ENCODE data around the gene FBXO10.
"Not testable (repeated sequence)": the region's sequence is repeated elsewhere in the genome, so short reads cannot be mapped to it uniquely, and the experiment has no call there.

FBXO10 gene

DNA sequence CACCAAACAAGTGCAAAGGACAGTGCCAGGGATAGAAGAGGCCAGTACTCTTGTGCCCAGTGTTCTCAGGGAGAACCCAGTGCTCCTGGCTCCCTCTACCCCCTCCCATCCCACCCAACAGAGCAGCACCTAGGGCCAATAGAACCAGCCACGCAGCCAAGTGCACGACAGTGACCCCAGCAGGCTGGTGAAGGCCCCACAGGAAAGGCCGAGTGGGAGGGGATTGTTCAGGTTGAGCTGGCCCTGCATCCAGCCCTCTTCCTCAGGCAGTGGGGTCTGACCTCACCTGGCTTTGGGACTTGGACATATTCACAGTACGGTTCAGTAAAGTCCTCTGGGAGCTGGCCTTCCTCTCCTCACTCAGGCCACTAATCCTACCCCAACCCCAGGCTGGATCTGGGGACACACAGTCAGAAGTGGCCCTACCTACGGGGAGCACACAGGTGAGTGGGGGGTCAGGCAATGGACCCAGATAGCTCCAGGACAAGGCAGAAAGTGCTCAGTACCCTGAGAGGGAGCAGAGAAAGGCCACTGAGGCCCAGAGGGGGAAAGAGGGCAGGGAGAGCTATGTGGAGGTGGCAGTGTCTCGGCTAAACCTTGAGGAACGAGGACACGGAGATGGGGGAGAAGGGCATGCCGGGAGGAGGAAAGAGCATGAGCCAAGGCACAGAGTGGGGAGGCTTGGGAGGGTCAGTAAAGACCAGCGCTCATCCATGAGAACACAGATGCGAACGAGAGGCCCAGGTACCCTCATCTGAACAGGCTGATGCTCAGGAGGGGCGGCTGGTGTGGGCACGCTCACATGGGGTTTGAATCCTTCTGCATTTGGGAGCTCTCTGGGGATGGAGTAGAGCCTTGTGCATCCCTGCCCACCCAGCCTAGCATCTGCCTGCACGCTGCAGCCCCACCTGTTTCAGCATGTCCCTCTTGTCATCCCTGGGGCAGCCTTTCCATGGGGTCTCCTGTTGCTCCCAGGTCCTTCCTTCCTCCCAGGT lies 64.9 kb downstream of the FBXO10 start:
- DNase-seq (ENCODE audit: low spot score): no peak

DNA sequence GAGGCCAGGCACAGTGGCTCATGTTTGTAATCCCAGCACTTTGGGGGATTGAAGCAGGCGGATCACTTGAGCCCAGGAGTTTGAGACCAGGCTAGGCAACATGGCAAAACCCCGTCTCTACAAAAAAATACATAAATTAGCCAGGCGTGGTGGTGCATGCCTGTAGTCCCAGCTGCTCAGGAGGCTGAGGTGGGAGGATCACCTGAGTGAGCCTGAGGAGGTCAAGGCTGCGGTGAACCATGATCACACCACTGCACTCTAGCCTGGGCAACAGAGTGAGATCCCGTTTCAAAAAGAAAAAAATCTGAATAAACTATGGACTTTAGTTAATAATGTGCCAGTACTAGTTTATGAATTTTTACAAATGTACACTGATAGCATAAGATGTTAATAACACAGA lies 66.1 kb downstream of the FBXO10 start:
- DNase-seq (ENCODE audit: low spot score): not testable (repeated sequence)

DNA sequence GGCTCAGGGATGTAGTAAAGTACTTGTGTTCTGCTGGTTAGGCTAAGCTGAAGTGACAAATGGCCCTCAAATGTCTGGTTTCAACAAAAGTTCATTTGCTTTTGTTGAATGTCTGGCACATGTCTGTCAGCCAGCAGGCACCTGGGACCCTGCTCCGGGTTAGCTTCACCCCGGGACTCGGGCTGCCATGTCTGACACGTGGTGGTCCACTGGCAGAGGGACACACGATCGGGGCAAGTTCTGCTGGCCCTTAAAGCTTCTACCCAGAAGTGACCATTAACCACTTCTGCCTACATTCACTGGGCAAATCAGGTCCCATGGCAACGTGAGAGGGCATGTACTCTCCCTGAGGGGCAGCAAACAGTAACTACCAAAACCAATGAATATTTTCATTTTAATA lies 66.6 kb downstream of the FBXO10 start:
- DNase-seq (ENCODE audit: low spot score): no peak

DNA sequence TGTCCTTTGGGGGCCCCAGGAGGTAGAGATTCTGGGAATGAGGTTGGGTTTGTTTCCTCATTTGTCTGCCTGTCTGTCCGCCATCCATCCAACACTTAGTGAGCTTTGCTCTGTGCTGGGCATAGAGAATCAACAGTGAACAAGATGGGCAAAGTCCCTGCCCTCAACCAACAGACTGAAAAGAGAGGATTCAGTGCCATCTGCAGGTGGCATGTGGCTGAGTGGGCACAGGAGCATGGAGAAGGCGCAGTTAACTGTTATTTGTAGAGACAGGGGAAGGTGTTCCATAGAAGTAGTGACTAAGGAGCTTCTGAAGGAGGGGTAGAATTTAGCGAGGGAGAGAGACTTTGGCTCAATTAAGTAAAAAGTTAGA lies 67.4 kb downstream of the FBXO10 start:
- DNase-seq (ENCODE audit: low spot score): no peak

DNA sequence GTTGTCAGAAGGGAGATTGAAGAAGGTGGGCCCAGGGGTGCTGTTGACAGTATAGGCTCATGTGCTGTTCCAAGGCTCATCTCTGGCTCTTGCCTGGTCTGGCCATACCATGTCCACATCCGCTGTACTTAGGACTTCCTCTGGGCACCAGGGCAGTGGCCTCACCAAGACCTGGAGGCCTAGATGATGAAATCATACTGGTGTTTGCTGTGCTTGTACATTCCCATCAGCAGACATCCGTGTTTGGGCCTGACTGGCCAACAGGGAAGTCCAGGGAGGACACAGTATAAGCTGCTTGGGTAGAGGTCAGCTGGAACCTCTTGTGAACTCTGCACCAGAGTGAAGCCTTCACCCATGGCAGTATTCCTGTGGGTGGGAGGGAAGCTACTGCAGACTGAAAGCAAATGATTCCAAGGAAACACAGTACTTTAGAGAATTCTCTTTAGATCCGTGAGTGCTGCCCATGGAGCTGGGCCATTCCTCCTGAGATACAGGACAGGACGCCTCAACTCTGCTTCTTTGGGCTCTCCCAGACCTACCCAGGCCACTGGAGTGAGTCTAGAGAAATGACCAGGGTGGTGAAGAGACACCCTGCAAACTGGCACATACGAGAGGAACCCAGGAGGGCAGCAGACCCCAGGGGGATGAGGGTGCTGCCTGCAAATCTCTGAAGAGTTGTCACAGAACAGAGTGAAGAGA lies 67.9 kb downstream of the FBXO10 start:
- no peak for DNase-seq (ENCODE audit: low spot score)

DNA sequence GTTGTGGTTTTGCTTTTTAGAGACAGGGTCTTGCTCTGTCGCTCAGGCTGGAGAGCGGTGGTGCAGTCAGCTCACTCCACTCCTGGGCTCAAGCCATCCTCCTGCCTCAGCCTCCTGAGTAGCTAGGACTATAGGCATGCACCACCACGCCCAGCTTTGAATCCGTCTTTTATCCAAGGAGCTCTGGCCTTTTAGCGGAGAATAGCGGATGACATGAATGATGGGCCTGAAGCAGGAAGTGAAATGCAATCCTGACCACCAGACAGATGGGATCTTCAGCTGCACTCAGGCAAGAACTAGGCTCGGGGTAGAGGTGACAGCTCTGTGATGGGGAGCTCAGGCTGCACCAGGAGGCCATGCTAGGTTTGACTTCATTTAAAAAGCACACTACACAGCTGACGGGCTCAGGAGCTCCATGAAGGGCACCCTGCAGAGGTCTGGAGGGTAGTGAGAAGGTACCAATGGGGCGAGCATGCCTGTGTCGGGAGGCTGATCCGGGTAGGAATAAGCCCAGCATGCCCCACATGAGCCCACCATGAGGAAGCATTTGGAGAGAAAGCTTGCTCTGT lies 68.5 kb downstream of the FBXO10 start:
- DNase-seq (ENCODE audit: low spot score): no peak

DNA sequence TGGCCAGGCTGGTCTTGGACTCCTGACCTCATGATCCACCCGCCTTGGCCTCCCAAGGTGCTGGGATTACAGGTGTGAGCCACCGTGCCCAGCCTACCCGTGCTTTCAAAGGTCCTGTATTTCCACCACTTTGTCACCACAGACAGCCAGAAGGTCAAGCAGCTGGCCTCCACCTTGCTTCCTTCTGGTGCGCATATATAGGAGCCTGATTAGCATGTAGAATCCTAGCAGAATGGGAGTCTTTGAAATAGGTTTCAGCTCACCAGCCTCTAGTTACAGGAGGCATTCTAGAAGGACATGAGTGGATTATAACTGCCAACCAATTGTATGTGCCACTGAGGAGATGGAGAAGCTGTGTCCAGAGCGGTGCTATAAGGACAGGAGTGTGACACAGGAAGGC lies 71.6 kb downstream of the FBXO10 start:
- DNase-seq (ENCODE audit: low spot score): no peak

- DNase-seq (ENCODE audit: low spot score): no peak
Measured at GRCh38 chr9:37503736-37504135, 72.4 kb downstream of the FBXO10 start.

GRCh38 chr9:37501957-37502596 lies 74.1 kb downstream of the FBXO10 start:
- DNase-seq (ENCODE audit: low spot score): no peak

GRCh38 chr9:37499297-37499696 lies 76.9 kb downstream of the FBXO10 start:
- DNase-seq (ENCODE audit: low spot score): no peak

DNA sequence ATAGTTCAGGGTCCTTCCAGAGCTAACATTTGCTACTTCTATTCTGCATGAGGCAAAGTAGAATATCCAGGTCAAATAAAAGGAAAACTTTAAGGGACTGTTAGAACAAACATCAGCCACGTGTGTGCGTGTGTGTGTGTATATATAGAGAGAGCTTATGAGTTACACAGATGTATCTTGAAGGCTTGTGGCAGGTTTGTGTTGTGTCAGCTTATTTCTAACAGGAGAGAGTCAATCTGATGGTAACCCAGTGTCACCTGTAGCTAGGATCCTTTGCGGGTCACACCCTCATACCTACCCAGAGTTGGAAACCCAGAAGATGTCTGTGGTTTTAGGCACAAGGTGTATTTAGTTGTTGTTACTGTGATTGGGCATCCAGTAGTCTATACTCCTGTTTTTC lies 77.7 kb downstream of the FBXO10 start:
- no peak for DNase-seq (ENCODE audit: low spot score)

DNA sequence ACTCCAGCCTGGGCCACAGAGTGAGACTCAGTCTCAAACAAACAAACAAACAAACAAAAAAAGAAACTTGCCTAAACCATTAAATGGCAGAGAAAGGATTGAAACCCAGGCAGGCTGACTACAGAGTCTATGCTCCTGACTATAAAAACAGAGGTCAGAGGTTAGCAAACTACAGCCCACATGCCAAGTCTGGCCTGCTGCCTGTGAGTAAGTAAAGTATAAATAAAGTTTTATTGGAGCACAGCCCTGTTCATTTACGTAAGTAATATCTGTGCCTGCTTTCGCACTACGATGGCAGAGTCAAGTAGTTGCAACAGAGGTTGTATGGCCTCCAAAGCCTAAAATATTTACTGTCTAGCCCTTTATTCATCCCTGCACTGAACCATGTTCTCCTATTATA lies 78.9 kb downstream of the FBXO10 start:
- DNase-seq (ENCODE audit: low spot score): no peak

GRCh38 chr9:37496020-37496419 lies 80.2 kb downstream of the FBXO10 start:
- DNase-seq (ENCODE audit: low spot score): no peak

DNA sequence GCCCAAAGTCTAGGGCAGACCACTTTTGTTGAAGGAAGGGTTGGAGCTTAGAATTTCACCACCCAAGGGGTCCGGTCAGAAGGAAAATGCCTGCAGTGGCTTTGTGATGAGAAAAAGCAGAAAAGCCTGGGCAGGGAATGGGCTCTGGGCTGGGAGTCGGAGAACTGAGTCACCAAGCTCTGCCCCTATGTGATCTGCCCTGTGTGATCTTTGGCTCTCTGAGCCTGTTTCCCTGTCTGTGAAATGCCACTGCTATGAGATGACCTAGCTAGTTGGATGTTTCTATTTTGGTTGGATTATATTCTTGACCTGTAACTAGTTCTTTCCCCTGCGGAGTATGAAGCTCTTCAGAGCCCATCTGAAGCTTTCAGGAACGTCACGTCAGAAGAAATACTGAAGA lies 80.6 kb downstream of the FBXO10 start:
- no peak for DNase-seq (ENCODE audit: low spot score)

DNA sequence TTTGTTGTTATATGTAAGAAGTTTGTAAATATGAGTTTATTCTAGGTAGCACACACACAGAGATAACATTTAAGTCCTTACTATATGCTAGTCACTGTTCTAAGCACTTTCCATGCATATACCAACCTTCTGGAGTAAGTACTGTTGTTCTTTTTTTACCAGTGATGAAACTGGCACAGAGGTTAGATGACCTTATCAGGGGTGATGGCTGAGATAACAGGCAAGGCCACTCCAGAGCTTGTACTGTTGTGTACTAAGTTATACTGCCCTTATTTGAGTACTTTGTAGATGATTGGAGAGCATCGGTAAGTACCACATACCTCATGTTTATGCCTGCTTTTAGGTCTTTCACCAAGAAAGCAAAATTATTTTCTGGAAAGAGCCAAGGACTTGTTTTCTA lies 84.2 kb downstream of the FBXO10 start:
- DNase-seq (ENCODE audit: low spot score): no peak

GRCh38 chr9:37486616-37487548 lies 89.3 kb downstream of the FBXO10 start:
- peak; percentile 88 for DNase-seq (ENCODE audit: low spot score)

DNA sequence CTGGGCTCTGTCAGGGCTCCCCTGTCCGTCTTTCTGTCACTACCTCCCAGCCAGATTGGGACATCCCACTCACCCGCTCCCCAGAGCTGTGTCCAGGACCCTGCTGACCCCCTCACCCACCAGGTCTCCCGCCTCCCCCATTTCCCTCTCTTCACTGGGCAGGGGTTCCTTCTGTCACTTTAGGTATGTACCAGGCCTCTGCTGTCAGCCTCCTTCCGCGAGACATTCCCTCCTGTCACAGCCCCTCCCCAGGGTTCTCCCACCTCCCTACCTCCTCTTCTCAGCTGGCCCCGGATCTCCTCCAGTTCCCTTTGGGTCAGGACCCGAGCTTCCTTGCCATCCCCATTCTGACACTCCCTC lies 89.9 kb downstream of the FBXO10 start:
- DNase-seq (ENCODE audit: low spot score): no peak

DNA sequence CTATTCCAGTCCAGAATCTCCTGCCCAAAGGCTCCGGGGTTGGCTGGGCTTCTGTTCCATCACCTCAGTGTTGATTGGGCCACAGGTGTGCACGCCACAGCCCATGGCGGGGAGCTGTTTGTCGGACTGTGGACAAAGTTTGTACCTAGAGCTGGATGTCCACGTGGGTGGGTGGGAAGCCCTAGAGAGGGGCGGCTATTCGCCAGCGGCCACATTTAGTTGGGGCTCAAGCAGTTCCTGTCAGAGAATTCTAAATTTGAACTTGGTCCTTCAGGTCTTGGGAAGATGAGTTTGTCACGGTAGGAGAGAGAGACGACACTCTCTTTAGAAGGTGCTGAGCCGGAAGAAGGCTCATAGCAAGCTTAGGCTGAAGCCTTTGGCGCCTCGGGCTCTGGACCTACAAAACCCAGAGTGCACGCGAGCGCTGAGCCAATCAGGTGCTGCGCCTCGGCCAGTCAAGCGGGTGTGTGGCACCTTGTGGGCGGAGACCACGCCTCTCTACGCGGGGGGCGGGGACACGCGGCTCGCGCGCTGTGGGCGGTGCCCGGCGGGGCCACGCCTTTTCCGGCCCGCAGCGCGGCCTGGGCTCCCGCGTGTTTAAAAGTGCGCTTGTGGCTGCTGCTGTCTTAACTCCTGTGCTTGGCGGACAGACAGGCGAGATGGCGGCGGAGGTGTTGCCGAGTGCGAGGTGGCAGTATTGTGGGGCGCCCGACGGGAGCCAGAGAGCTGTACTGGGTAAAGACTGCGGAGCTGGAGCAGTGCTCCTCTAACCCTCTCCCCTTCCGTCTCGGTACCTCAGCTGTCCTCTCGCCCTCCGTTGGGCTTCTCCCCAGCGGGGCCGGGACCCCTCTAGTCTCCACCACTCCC lies 90.6 kb downstream of the FBXO10 start, which contains the start of gene POLR1E:
POLR1E (plus strand) TSS at position 560 of the 867 bp plus-strand sequence; CDS start at position 660, 100 bp downstream.
- DNase-seq (ENCODE audit: low spot score): peak; percentile 97

GRCh38 chr9:37480759-37481158 lies 95.4 kb downstream of the FBXO10 start:
- no peak for DNase-seq (ENCODE audit: low spot score)

DNA sequence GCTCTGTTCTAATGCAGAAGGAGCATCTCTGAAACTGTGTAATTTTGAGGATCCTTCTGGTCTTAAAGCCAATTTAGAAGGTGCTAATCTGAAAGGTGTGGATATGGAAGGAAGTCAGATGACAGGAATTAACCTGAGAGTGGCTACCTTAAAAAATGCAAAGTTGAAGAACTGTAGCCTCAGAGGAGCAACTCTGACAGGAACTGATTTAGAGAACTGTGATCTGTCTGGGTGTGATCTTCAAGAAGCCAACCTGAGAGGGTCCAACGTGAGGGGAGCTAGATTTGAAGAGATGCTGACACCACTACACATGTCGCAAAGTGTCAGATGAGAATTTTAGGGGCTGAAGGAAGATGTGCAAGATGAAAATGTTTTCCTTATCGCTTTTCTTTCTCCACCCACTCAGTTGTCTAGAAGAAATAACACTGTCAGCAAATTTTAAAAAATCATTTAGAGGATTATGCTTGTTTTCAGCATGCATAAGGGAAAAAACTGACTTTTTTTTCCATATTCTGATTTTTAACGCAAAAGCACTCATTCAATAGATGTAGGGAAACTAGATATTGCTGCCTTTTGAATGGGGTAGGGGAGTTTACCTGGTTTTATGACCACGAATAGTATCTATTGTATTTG lies 98.1 kb downstream of the FBXO10 start:
- DNase-seq (ENCODE audit: low spot score): not testable (repeated sequence)

Data from AG08396 (cell line).